Non-pigmented ciliary epithelial cell (primary cell): ENCODE results near the gene NTMT2.
A peak's percentile ranks its signal among the peaks of the same experiment; 100 is the strongest.
"Not testable (repeated sequence)": the region's sequence is repeated elsewhere in the genome, so short reads cannot be mapped to it uniquely, and the experiment has no call there.

Experiments used
- DNase-seq: peaks from one replicate; pipeline ENCODE4 v3.0.0-alpha.2; 2010; ENCODE audit warnings: low read depth

Gene NTMT2

GRCh38 chr1:170157820-170158219 is 12.1 kb downstream of the NTMT2 start:
- DNase-seq, result no peak

- peak; percentile 83 for DNase-seq
These were observed 16.9 kb downstream of the NTMT2 start for GRCh38 chr1:170162459-170163246.

GRCh38 chr1:170164103-170164763 is 18.5 kb downstream of the NTMT2 start:
- no peak for DNase-seq

GRCh38 chr1:170166518-170167180 is 20.9 kb downstream of the NTMT2 start:
- no peak for DNase-seq

- DNase-seq, result peak; percentile 15
These were observed 22.5 kb downstream of the NTMT2 start for GRCh38 chr1:170168265-170168664.

- not testable (repeated sequence) for DNase-seq
These were observed 24.8 kb downstream of the NTMT2 start for GRCh38 chr1:170170513-170170912.

GRCh38 chr1:170174395-170174794 is 28.6 kb downstream of the NTMT2 start:
- DNase-seq, result no peak

GRCh38 chr1:170175041-170175440 is 29.3 kb downstream of the NTMT2 start:
- DNase-seq, result no peak

- no peak for DNase-seq
These were observed 29.7 kb downstream of the NTMT2 start for GRCh38 chr1:170175484-170175883.

- DNase-seq, result no peak
These were observed 31.0 kb downstream of the NTMT2 start for GRCh38 chr1:170176772-170177171.

GRCh38 chr1:170182442-170182841 is 36.7 kb downstream of the NTMT2 start:
- DNase-seq, result no peak

- DNase-seq, result no peak
These were observed 46.8 kb downstream of the NTMT2 start for GRCh38 chr1:170192546-170192945.

- DNase-seq, result no peak
These were observed 48.7 kb downstream of the NTMT2 start for GRCh38 chr1:170194451-170194850.

GRCh38 chr1:170196490-170197236 is 50.9 kb downstream of the NTMT2 start:
- DNase-seq, result no peak

GRCh38 chr1:170198090-170198489 is 52.3 kb downstream of the NTMT2 start:
- no peak for DNase-seq

GRCh38 chr1:170198584-170198983 is 52.8 kb downstream of the NTMT2 start:
- DNase-seq, result no peak

GRCh38 chr1:170200161-170200560 is 54.4 kb downstream of the NTMT2 start:
- no peak for DNase-seq

GRCh38 chr1:170200621-170201397 is 55.0 kb downstream of the NTMT2 start:
- DNase-seq, result no peak

- no peak for DNase-seq
These were observed 57.9 kb downstream of the NTMT2 start for GRCh38 chr1:170203693-170204092.

- DNase-seq, result no peak
These were observed 58.4 kb downstream of the NTMT2 start for GRCh38 chr1:170204121-170204520.

- DNase-seq, result no peak
These were observed 59.5 kb downstream of the NTMT2 start for GRCh38 chr1:170205301-170205700.

GRCh38 chr1:170209125-170209524 is 63.4 kb downstream of the NTMT2 start:
- no peak for DNase-seq
